PC-9 (cell line): ENCODE data around the gene HAP1. TPM values are rescaled to one million over a fixed set of nuclear protein-coding genes. Genes with fewer than 3 reads are reported as not detected.
A peak's percentile ranks its signal among the peaks of the same experiment; 100 is the strongest.

Experiments
- BruUV-seq: library from RNA; stranded (reverse); fragments of 400-500 nt; replicated peaks from 2 replicates; lab custom pipeline; 2021; lab: Mats Ljungman, UMichigan
- CTCF ChIA-PET: fragments of 300-600 bp; sonication (Branson Sonifier 250); formaldehyde crosslinking; loops from one replicate; lab custom pipeline; 2022; ENCODE audit warnings: antibody characterized with exemption; lab: Charles Lee
- POLR2A ChIA-PET: fragments of 300-600 bp; sonication (Branson Sonifier 250); formaldehyde crosslinking; loops from one replicate; lab custom pipeline; 2022; ENCODE audit warnings: antibody characterized with exemption; ENCODE audit not compliant: unreplicated experiment; lab: Charles Lee
- DNase-seq, 2 experiments: peaks; one replicate each; pipeline versions ENCODE4 v3.0.0 to v3.0.0-alpha.2; 2015 to 2022; ENCODE audit warnings: mixed read lengths in 1 of 2
- H2AFZ ChIP-seq: fragments of 200-600 bp; sonication (generic); 2 replicates; pipeline ENCODE4 v1.8.1; 2017; ENCODE audit warnings: antibody characterized with exemption
- H3F3A ChIP-seq: fragments of 200-600 bp; sonication (generic); 2 replicates; pipeline ENCODE4 v1.8.1; 2017; ENCODE audit warnings: antibody characterized with exemption, mild to moderate bottlenecking, low read depth; ENCODE audit not compliant: insufficient read depth
- H3K27ac ChIP-seq: fragments of 200-600 bp; sonication (generic); 2 replicates; pipeline ENCODE4 v1.6.1; 2016; ENCODE audit warnings: mixed run types
- H3K27me3 ChIP-seq: fragments of 200-600 bp; sonication (generic); 2 replicates; pipeline ENCODE4 v1.6.1; 2016; ENCODE audit warnings: low read depth, mixed run types; ENCODE audit not compliant: insufficient read depth
- H3K36me3 ChIP-seq: fragments of 200-600 bp; sonication (generic); 2 replicates; pipeline ENCODE4 v1.6.1; 2016; ENCODE audit warnings: low read depth, mixed run types
- H3K4me1 ChIP-seq: fragments of 200-600 bp; sonication (generic); replicated peaks from 2 replicates; pipeline ENCODE4 v1.6.1; 2016; ENCODE audit warnings: mixed run types; ENCODE audit not compliant: insufficient read depth
- H3K4me2 ChIP-seq: fragments of 200-600 bp; sonication (generic); 2 replicates; pipeline ENCODE4 v1.6.1; 2017; ENCODE audit warnings: mixed run types
- H3K4me3 ChIP-seq: fragments of 200-600 bp; sonication (generic); 2 replicates; pipeline ENCODE4 v1.6.1; 2016; ENCODE audit warnings: mixed run types
- H3K79me2 ChIP-seq: fragments of 200-600 bp; sonication (generic); 2 replicates; pipeline ENCODE4 v1.6.1; 2017; ENCODE audit warnings: low read depth, mixed run types
- H3K9me2 ChIP-seq: fragments of 200-600 bp; sonication (generic); 2 replicates; pipeline ENCODE4 v1.8.1; 2017; ENCODE audit warnings: mild to moderate bottlenecking; ENCODE audit not compliant: insufficient read depth
- H3K9me3 ChIP-seq: fragments of 200-600 bp; sonication (generic); 2 replicates; pipeline ENCODE4 v1.8.1; 2016; ENCODE audit warnings: low read depth; ENCODE audit not compliant: insufficient read depth
- H4K20me1 ChIP-seq: fragments of 200-600 bp; sonication (generic); 2 replicates; pipeline ENCODE4 v1.8.1; 2017; ENCODE audit not compliant: insufficient read depth
- CTCF ChIP-seq: fragments of 200-600 bp; sonication (generic); conservative IDR thresholded peaks from 2 replicates; pipeline ENCODE4 v1.6.1; 2017; ENCODE audit warnings: mixed run types, antibody characterized with exemption, mild to moderate bottlenecking, moderate library complexity
- EZH2 ChIP-seq: fragments of 200-600 bp; sonication (generic); IDR thresholded peaks from 2 replicates; pipeline ENCODE4 v1.8.0; 2017; ENCODE audit warnings: antibody characterized with exemption, low read depth
- intact Hi-C: fragments of 100-400 bp; cut with micrococcal nuclease; formaldehyde crosslinking; loops from one replicate; pipeline ENCODE4 v1.10.0; 2022; ENCODE audit not compliant: unreplicated experiment
- total RNA-seq: library from RNA; stranded (reverse); gene quantifications from 2 replicates; pipeline ENCODE4 v1.2.3, GENCODE V29; 2021

HAP1 gene
- total RNA-seq, 1 experiment from 2014 or later = 1.1 TPM

- H4K20me1 ChIP-seq = peaks cover 6% of the 10 kb centered on the region
- H3K27me3 ChIP-seq = no peaks in the 10 kb centered on the region
- no peaks in the 10 kb centered on the region for H3K4me1 ChIP-seq
- H3K27ac ChIP-seq = no peak overlapping the region
- no peak overlapping the region for H3K4me2 ChIP-seq
- CTCF ChIA-PET = interaction anchor here (0.6 kb wide), 1 partner anchor 32 kb away, joined by 3 read pairs; no protein-coding TSS in a partner anchor
- peaks cover 6% of the 10 kb centered on the region for H3K36me3 ChIP-seq
- no TSS peak for BruUV-seq
- intact Hi-C loops = no loop called here
- no peaks in the 10 kb centered on the region for H3K79me2 ChIP-seq
- DNase-seq = no peak
- POLR2A ChIA-PET = no interaction called here
- no peak overlapping the region for H2AFZ ChIP-seq
- peaks cover 36% of the 10 kb centered on the region for H3F3A ChIP-seq
- H3K9me3 ChIP-seq = no peaks in the 10 kb centered on the region
- H3K9me2 ChIP-seq = no peaks in the 10 kb centered on the region
- TF ChIP-seq CTCF (no peak), EZH2 (no peak)
- no peak overlapping the region for H3K4me3 ChIP-seq
Measured at GRCh38 chr17:41697122-41697962, 37.1 kb downstream of the HAP1 start.

GRCh38 chr17:41695954-41696757 is 38.3 kb downstream of the HAP1 start:
- no peak overlapping the region for H3K27ac ChIP-seq
- no peaks in the 10 kb centered on the region; the same call in 1 of the 2 replicates for H3K27me3 ChIP-seq
- peaks cover 10% of the 10 kb centered on the region for H3K79me2 ChIP-seq
- CTCF ChIA-PET = interaction anchor here (0.5 to 1.4 kb wide), 6 partner anchors 17 to 197 kb away, joined by 3 to 4 read pairs (median 3); partner anchors contain the start of gene P3H4
- peaks cover 17% of the 10 kb centered on the region for H3K36me3 ChIP-seq
- peaks cover 48% of the 10 kb centered on the region for H3F3A ChIP-seq
- POLR2A ChIA-PET = interaction anchor here (0.5 to 0.8 kb wide), 7 partner anchors 21 to 1287 kb away, joined by 3 to 8 read pairs (median 4); no protein-coding TSS in a partner anchor
- H4K20me1 ChIP-seq = peaks cover 18% of the 10 kb centered on the region
- 0 out of 2 replicates have a peak, but pooled peaks cover 6% of the 10 kb centered on the region for H3K4me1 ChIP-seq
- no TSS peak for BruUV-seq
- DNase-seq = peak; percentile 46 to 68
- no peaks in the 10 kb centered on the region for H3K9me3 ChIP-seq
- no peak overlapping the region for H2AFZ ChIP-seq
- no peak overlapping the region for H3K4me2 ChIP-seq
- H3K9me2 ChIP-seq = no peaks in the 10 kb centered on the region
- no peak overlapping the region for H3K4me3 ChIP-seq
- intact Hi-C loops = no loop called here
- TF ChIP-seq CTCF (peak; percentile 88), EZH2 (no peak)

- H3K4me1 ChIP-seq = peaks cover 15% of the 10 kb centered on the region
- no TSS peak for BruUV-seq
- H3K27me3 ChIP-seq = no peaks in the 10 kb centered on the region; the same call in 1 of the 2 replicates
- POLR2A ChIA-PET = interaction anchor here (0.5 kb wide), 1 partner anchor 1286 kb away, joined by 5 read pairs; no protein-coding TSS in a partner anchor
- H3K79me2 ChIP-seq = peaks cover 20% of the 10 kb centered on the region
- no peak overlapping the region for H3K4me2 ChIP-seq
- DNase-seq = no peak
- TF ChIP-seq CTCF = no peak
- no peak for TF ChIP-seq EZH2
- H2AFZ ChIP-seq = no peak overlapping the region
- CTCF ChIA-PET = interaction anchor here (0.6 to 1.4 kb wide), 4 partner anchors 15 to 198 kb away, joined by 3 to 7 read pairs (median 4); partner anchors contain the start of gene P3H4
- peaks cover 27% of the 10 kb centered on the region for H3K36me3 ChIP-seq
- no peaks in the 10 kb centered on the region for H3K9me2 ChIP-seq
- no peaks in the 10 kb centered on the region for H3K9me3 ChIP-seq
- no peak overlapping the region for H3K27ac ChIP-seq
- peaks cover 27% of the 10 kb centered on the region for H4K20me1 ChIP-seq
- intact Hi-C loops = no loop called here
- peaks cover 58% of the 10 kb centered on the region for H3F3A ChIP-seq
- H3K4me3 ChIP-seq = no peak overlapping the region
Measured at GRCh38 chr17:41695134-41695661, 39.2 kb downstream of the HAP1 start.
